ENCODE data around the gene DEPP1. TPM values are rescaled to one million over a fixed set of nuclear protein-coding genes. Genes with fewer than 3 reads are reported as not detected.

The DEPP1 gene
- total and polyA plus RNA-seq, 2 of the 4 experiments (the other 2 are of a cell fraction) = 13.6 to 30.0 TPM

DNA sequence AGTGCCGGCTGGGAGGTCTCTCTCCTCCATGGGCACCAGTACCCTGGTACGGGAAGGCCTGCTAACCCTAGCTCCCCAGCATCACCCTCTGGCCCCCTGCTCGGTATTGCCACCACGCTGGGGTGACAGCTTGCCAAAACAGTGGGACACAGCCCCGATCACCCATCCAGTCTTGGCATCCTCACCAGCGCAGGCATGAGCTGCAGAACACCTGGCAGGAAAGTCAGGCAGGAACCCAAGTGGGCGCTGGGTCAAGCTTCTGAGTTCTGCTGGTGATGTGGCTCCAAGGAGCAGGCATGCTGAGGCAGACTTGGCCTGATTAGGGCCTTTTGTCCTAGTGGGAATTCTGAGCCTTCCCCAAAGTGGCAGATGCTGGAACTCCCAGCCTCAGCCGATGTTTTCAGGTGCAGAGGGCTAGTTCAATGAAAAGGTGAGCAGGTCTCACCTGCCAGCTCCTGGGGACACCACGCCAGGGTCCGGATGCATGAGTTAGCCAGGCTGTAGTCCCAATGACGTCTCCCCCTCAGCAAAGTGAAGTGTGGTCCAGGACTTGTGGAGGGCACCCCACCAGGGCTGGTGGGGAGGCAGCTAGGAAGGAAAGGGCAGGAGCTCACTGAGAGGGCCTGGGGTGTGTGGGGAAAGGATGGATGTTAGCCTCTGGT, 13.6 kb upstream of the DEPP1 start:
- Histone ChIP-seq H2BK120ac (ENCODE audit: low read depth, low read length) (peak overlapping the region; percentile 99), H3K9ac (ENCODE audit: low read depth, low read length) (no peak overlapping the region), H3K14ac (replicated peaks; ENCODE audit: low read depth, low read length) (peak overlapping the region; percentile 32; the same call in 1 of the 2 replicates), H3K27ac (ENCODE audit: insufficient read depth, low read length) (no peak overlapping the region; the same call in 1 of the 2 replicates), H3K79me1 (ENCODE audit: low read depth in 1 of 2, low read length in 2 of 2) (peaks cover 0 to 10% of the 10 kb centered on the region in 2 experiments; a peak in 1 of 4 replicates), H3K4me3 (ENCODE audit: insufficient read depth, low read depth, low read length) (no peak overlapping the region), H3K23ac (ENCODE audit: low read depth, low read length) (no peak overlapping the region), H3K4ac (ENCODE audit: low read depth, low read length) (peak overlapping the region; percentile 99), H3K56ac (ENCODE audit: extremely low read depth, insufficient read depth, low read length) (no peak overlapping the region), H2BK5ac (ENCODE audit: low read depth, low read length, poor library complexity, severe bottlenecking) (peak overlapping the region; percentile 14), H4K20me1 (ENCODE audit: insufficient read depth, low read length) (no peaks in the 10 kb centered on the region), H2AK5ac (ENCODE audit: low read depth, low read length) (peak overlapping the region; percentile 97), H2AK9ac (replicated peaks; ENCODE audit: low read depth, low read length, poor library complexity) (peak overlapping the region; percentile 16), H3K36me3 (ENCODE audit: control insufficient read depth, insufficient read depth, low read length) (peaks cover 11% of the 10 kb centered on the region; the same call in 1 of the 2 replicates), H2BK15ac (ENCODE audit: low read depth, low read length) (peak overlapping the region; percentile 97; the same call in 2 of the 3 replicates), H2AFZ (replicated peaks; ENCODE audit: low read length, poor library complexity) (no peak overlapping the region), H3K27me3 (ENCODE audit: control insufficient read depth, insufficient read depth, low read length) (no peaks in the 10 kb centered on the region), H2BK20ac (ENCODE audit: low read depth, low read length) (peak overlapping the region; percentile 98), H3K4me2 (ENCODE audit: low read depth, low read length) (no peak overlapping the region), H3K18ac (ENCODE audit: low read depth, low read length) (peak overlapping the region; percentile 33), H3K4me1 (ENCODE audit: control insufficient read depth, insufficient read depth, low read length) (peaks cover 54% of the 10 kb centered on the region), H3K9me1 (ENCODE audit: insufficient read depth, low read length) (peaks cover 42% of the 10 kb centered on the region), H4K8ac (ENCODE audit: low read depth in 2 of 2, low read length in 2 of 2) (no peak overlapping the region; a peak in 2 of 4 replicates), H4K5ac (ENCODE audit: low read depth, low read length) (peak overlapping the region; percentile 36), H4K91ac (ENCODE audit: insufficient read depth, low read depth, low read length) (peak overlapping the region; percentile 98), H3K9me3 (ENCODE audit: control insufficient read depth, insufficient read depth, low read length) (no peaks in the 10 kb centered on the region)
- 82% methylated on average over 5 of the region's 11 CpGs; no CpG with 5 or more reads in 1 of the 2 experiments for WGBS, 2 experiments (ENCODE audit: extremely low coverage in 2 of 2, insufficient read length in 1 of 2)
- no TSS peak for BruUV-seq (replicated peaks)
- DNase-seq (no peak), ATAC-seq (ENCODE audit: low read depth) (no peak)
- in situ Hi-C loops (cut with MboI; ENCODE audit: low sequenced_read_pairs) (loop anchor here (25.0 kb wide), 4 partner anchors 1020 to 1855 kb away; partner anchors contain the start of genes CSGALNACT2 and HNRNPF), dilution Hi-C loops (cut with HindIII; ENCODE audit: low sequenced_read_pairs, unreplicated experiment) (no loop called here), intact Hi-C loops (cut with micrococcal nuclease) (no loop called here)
- ChIA-PET POLR2A (ENCODE audit: unreplicated experiment) (no interaction called here), CTCF (no interaction called here)
- TF ChIP-seq NFE2L2 (IDR thresholded peaks at IDR 0.05; ENCODE audit: low read depth, low read length) = no peak
- TF ChIP-seq CTCF (conservative IDR thresholded peaks at IDR 0.05; ENCODE audit: low read depth, low read length) = no peak
- TF ChIP-seq FOS (IDR thresholded peaks at IDR 0.05; ENCODE audit: low read depth, low read length) = no peak
- no peak for TF ChIP-seq RFX5 (IDR thresholded peaks at IDR 0.05; ENCODE audit: low read depth, low read length)
- TF ChIP-seq MXI1 (IDR thresholded peaks at IDR 0.05; ENCODE audit: borderline replicate concordance, low read depth, low read length) = no peak
- TF ChIP-seq CHD1 (IDR thresholded peaks at IDR 0.05; ENCODE audit: low read depth, low read length) = no peak
- no peak for TF ChIP-seq SMC3 (IDR thresholded peaks at IDR 0.05; ENCODE audit: low read depth, low read length)
- no peak for TF ChIP-seq MAFK (IDR thresholded peaks at IDR 0.05; ENCODE audit: low read depth, low read length)
- TF ChIP-seq CEBPB (IDR thresholded peaks at IDR 0.05; ENCODE audit: low read depth, low read length) = no peak
- TF ChIP-seq MAZ (IDR thresholded peaks at IDR 0.05; ENCODE audit: borderline replicate concordance, low read depth, low read length) = no peak
- TF ChIP-seq BHLHE40 (IDR thresholded peaks at IDR 0.05; ENCODE audit: low read depth, low read length) = no peak
- TF ChIP-seq RAD21 (IDR thresholded peaks at IDR 0.05; ENCODE audit: low read length) = no peak
- TF ChIP-seq USF2 (IDR thresholded peaks at IDR 0.05; ENCODE audit: low read depth, low read length) = no peak
- no peak for TF ChIP-seq POLR2A (IDR thresholded peaks at IDR 0.05; ENCODE audit: low read depth, low read length)
- TF ChIP-seq ELK1 (IDR thresholded peaks at IDR 0.05; ENCODE audit: borderline replicate concordance, low read depth, low read length) = no peak

Data from IMR-90 (cell line).